NOMO-1 (cell line): ENCODE data around the gene SND1.

Experiments
- DNase-seq, 2 experiments: peaks; one replicate each; lab custom pipeline; 2025; ENCODE audit not compliant: unreplicated experiment in 2 of 2; lab: John Stamatoyannopoulos, UW

Gene SND1

GRCh38 chr7:128029405-128029995, 377.5 kb downstream of the SND1 start:
- DNase-seq, result no peak

- no peak for DNase-seq
Observed at GRCh38 chr7:128030263-128030653, 378.3 kb downstream of the SND1 start.

- DNase-seq, result no peak
Observed at GRCh38 chr7:128030654-128031611, 378.9 kb downstream of the SND1 start, which contains the start of gene LRRC4. Gene LRRC4 (minus strand): TSS chr7:128031437. CDS start chr7:128030640, 797 bp downstream.

GRCh38 chr7:128031901-128032604, 380.1 kb downstream of the SND1 start:
- no peak for DNase-seq

- no peak for DNase-seq
Observed at GRCh38 chr7:128032605-128033235, 380.7 kb downstream of the SND1 start.

GRCh38 chr7:128033246-128033645, 381.3 kb downstream of the SND1 start:
- DNase-seq, result no peak

GRCh38 chr7:128034825-128035224, 382.8 kb downstream of the SND1 start:
- DNase-seq, result no peak

- no peak for DNase-seq
Observed at GRCh38 chr7:128035712-128036111, 383.7 kb downstream of the SND1 start.

- no peak for DNase-seq
Observed at GRCh38 chr7:128036226-128036940, 384.4 kb downstream of the SND1 start.

GRCh38 chr7:128037081-128037480, 385.1 kb downstream of the SND1 start:
- DNase-seq, result no peak

- no peak for DNase-seq
Observed at GRCh38 chr7:128037880-128038619, 386.1 kb downstream of the SND1 start.

- DNase-seq, result no peak
Observed at GRCh38 chr7:128039544-128039953, 387.6 kb downstream of the SND1 start.

GRCh38 chr7:128040205-128040604, 388.2 kb downstream of the SND1 start:
- DNase-seq, result no peak

- DNase-seq, result no peak
Observed at GRCh38 chr7:128041203-128041602, 389.2 kb downstream of the SND1 start.

- no peak for DNase-seq
Observed at GRCh38 chr7:128042012-128042411, 390.0 kb downstream of the SND1 start.

GRCh38 chr7:128044064-128044463, 392.1 kb downstream of the SND1 start:
- no peak for DNase-seq

- DNase-seq, result no peak
Observed at GRCh38 chr7:128045158-128045557, 393.2 kb downstream of the SND1 start.

GRCh38 chr7:128045766-128046165, 393.8 kb downstream of the SND1 start:
- no peak for DNase-seq

- no peak for DNase-seq
Observed at GRCh38 chr7:128052404-128052803, 400.4 kb downstream of the SND1 start.

GRCh38 chr7:128053023-128053422, 401.0 kb downstream of the SND1 start:
- DNase-seq, result peak in 1 of 2 experiments; percentile 1
